GM20000 (cell line): ENCODE data around the gene DAB2IP.

Source experiments
- DNase-seq: peaks from one replicate; pipeline ENCODE4 v3.0.0; 2012; ENCODE audit warnings: low spot score
- TF ChIP-seq, protein P1 (sequence below): IDR thresholded peaks from 2 replicates; pipeline ENCODE4 v1.5.1; 2012; ENCODE audit warnings: mild to moderate bottlenecking, control low read depth; ENCODE audit errors: extremely low read depth, missing control alignments

The DAB2IP gene

DNA sequence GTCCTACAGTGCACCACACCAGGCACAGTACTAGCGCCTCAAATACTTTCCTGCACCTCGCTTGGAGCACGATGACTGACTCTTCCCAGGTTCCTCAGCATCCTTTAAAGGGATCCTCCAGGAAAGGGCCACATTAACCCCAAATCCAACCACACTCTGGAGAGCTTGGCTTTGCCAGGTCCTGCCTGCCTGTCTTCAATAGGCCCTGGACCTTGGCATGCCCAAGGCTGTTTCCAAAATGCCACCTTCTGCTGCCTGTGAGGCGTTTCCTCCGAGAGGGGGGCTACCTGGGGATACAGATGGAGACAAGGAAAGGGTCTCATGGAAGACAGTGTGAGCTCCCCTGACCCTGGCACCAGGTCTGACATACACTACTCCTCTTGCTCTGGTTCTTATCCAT, 169.9 kb downstream of the DAB2IP start:
- TF ChIP-seq, protein P1, sequence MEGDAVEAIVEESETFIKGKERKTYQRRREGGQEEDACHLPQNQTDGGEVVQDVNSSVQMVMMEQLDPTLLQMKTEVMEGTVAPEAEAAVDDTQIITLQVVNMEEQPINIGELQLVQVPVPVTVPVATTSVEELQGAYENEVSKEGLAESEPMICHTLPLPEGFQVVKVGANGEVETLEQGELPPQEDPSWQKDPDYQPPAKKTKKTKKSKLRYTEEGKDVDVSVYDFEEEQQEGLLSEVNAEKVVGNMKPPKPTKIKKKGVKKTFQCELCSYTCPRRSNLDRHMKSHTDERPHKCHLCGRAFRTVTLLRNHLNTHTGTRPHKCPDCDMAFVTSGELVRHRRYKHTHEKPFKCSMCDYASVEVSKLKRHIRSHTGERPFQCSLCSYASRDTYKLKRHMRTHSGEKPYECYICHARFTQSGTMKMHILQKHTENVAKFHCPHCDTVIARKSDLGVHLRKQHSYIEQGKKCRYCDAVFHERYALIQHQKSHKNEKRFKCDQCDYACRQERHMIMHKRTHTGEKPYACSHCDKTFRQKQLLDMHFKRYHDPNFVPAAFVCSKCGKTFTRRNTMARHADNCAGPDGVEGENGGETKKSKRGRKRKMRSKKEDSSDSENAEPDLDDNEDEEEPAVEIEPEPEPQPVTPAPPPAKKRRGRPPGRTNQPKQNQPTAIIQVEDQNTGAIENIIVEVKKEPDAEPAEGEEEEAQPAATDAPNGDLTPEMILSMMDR, result no peak
- no peak for DNase-seq

DNA sequence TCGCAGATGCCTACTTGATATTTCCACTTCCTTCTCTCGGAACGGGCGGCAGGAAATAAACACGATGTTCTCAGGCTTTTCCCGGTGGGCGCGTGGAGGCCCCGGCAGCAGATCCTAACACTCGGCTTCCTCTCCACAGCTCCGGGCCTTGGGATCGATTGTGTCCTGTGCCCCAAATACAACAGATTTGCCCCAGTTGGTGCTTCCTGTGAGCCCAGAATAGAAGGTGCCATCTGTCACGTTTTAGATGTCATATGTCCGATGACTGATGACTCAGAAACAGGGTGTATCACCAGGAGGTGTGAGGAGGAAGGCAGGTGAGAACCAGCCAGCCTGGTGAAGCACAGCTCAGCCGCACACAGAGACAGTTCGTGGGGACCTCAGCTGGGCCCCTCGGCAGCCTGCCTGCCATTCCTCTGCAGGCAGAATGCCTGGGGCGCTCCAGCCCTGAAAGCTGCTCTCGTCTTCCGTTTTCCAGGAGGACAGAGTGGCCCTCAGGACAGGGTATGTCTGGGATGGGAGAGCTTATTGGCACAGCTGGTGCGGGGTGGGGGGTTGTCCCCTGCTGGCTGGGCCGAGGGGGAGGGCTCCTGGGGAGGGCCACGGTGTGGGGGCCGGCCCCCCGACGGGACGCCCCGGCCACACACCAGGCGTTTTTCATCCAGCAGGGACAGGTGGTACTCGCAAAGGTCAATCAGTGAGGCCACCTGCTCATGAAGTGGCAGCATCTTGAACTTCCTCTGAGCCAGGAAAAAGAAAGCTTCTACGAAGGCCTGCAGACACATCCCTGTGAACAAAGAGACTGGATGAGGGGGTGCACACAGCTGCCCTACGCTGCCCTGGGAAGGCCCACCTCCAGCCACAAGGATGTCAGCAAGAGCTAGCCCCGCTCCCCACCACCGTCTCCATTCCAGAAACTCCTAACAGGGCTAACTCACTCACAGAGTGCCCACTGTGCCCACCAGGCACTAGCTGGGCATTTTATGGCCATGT, 171.0 kb downstream of the DAB2IP start:
- DNase-seq, result no peak

DNA sequence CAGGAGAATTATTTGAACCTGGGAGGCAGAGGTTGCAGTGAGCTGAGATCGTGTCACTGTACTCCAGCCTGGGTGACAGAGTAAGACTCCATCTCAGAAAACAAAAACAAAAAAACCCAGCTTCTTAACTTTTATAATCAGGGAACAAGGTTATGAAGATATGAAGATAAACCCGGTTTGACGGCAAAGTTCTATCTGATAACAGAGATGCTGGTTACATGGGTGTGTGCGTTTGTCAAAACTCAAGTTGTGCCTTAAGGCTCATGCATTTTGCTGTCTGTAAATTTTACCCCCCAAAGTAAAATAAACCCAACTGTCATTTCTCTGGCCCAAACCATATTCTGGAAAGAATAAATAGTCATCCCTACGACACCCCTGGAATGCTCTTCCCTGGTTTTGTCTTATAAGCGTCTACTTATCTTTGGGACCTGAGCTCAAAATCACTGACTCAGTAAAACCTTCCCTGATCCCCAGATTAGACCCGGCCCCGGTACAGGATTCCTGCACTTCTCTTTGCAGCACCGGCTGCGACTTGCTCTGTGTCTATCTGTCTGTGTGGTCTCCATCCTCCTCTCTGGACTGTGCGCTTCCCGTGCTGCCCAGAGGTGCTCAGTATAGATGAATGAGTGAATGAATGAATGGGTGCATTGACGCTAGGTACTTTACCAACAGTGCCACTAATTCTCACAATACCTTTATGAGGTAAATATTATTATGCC, 172.2 kb downstream of the DAB2IP start:
- no peak for DNase-seq
- TF ChIP-seq, protein P1, result no peak

More for the DNA sequence above, 171.0 kb downstream of the DAB2IP start:
- TF ChIP-seq, protein P1, result no peak

DNA sequence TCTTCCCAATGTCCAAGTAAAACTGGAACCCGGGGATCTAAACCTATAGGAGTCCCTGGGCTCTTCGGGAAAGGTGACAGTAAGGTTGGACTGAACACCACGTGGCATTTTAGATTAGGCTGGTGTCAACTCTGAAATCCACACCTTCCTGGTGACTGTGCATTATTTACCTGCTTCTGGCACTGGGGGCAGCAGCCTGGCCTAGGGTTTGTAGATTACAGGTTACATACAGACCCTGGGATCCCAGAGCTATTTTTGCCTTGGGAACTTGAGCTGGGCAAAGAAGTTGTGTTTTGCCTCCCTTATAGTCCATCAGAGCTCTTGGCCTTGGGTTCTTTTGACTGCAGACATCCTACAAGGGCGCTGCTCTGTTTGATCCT, 173.2 kb downstream of the DAB2IP start:
- TF ChIP-seq, protein P1, result no peak
- DNase-seq, result no peak

DNA sequence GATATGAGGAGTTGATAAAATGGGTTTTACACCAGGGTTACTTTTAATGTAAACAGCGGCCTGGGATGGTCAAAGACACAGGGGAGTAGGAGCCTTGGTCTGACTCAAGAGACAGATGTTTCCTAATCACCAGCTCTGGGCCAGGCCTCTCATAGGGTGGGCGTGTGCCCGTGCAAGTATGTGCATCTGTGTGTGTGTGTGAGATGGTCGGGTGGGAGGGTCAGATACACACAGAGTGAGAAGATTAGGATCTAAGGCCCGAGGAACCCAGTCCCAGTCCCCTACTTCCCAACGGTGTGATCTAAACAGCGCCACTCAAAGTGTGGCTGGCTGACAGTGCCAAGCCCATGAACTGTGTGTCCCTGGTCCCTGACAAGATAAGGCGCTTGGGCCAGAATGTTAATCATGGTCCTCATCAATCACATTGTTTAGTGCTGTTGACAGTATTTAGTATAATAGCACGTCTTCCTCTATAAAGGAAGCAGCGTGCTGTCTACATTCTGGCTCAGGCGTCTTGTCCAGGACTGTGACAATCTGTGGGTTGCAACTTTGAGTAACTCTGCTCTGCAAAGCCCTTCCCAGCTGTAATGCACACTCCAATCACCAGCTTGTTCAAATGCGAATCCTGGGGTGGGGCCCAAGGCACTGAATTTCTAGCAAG, 173.7 kb downstream of the DAB2IP start:
- no peak for DNase-seq

DNA sequence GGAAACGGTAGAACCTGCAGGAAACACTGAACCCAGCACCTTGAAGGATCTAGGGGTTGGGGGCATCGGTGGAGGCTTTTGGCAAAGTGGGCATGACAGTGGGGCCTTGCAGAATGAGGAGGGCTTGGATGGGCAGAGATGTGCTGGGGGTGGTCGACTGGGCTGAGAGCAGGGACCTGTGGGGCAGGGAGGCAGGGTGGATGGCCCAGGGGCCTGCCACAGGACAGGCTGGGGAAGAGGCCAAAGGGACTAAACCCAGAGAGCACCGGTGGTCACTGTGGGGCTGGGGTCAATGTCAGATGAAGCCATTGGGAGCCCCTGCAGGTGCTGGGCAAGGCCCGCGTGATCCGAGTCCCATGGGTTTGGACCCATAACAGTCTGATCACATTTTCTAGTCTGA, 175.3 kb downstream of the DAB2IP start:
- peak; percentile 3 for DNase-seq
- TF ChIP-seq, protein P1, result no peak

More for the DNA sequence above, 173.7 kb downstream of the DAB2IP start:
- TF ChIP-seq, protein P1, result no peak
